CD4-positive, alpha-beta T cell treated with Interleukin-12 subunit alpha and Interleukin-12 subunit beta, for 1 hour (primary cell): ENCODE data around the gene UNC79.
"Not testable (repeated sequence)": the region's sequence is repeated elsewhere in the genome, so short reads cannot be mapped to it uniquely, and the experiment has no call there.

ENCODE experiments used
- DNase-seq: peaks from one replicate; pipeline ENCODE4 v3.0.0-alpha.2; 2020

The UNC79 gene

DNA sequence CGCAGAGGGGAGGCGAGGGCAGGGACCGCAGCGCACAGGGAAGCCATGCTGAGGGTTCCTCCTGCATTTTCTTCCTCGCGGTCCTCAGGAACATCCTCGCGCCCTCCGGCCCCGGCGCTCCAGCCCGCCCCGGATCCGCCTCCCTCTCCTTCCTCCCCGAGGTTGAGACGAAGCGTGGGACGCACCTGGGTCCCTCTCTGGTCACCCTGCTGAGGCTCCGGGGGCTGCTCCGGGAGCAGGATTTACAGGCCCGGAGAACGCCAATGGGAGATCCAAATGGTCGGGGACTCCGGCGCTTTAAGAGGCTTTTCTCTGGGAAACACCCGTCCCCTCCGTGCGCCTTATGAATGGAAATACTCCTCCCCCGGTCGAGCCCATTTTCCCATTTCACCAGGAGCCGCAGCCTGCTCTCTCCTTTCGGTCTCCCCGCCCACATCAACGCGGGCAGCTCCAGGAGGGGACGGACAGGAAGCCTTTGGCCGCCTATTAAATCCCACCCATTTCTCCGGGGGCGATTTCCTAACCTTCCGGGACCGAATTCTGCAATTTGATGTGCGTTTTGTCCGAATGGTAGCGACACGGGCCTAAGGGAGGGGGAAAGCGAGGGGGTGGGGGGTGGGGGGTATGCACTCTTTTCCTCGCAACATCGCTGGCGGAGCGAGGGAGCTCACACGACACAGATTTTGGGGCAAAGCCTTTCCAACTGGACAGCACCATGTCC is at the start of gene UNC79:
Gene UNC79 (plus strand): TSS at position 625 of the 721 bp plus-strand sequence. CDS start 91 bp downstream, at position 716.
- no peak for DNase-seq

DNA sequence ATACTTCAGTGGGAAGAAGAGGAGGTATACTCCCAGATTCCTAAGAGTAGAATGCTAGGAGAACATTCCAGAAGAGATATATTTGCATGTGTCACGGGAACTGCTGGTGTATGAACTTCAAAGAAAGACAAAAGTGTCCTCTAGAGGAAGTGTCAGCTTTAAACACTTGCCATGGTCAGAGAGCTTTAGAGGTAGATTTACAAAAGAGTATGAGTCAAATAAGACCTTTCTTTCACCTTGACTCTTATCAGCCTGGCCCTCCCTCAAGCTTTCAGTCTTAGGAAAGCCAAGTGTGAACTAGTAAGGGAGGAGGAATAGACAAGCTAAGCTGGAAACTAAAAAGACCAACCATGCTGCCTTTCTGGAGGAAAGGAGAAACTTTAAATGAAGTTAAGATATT is 49.1 kb upstream of the UNC79 start:
- no peak for DNase-seq

DNA sequence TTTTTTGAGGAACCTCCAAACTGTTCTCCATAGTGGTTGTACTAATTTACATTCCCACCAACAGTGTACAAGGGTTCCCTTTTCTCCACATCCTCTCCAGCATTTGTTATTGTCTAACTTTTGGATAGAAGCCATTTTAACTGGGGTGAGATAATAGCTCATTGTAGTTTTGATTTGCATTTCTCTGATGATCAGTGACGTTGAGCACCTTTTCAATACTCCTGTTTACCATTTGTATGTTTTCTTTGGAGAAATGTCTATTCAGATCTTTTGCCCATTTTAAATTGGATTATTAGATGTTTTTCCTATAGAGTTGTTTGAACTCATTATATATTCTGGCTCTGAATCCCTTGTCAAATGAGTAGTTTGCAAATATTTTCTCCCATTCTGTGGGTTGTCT is 46.5 kb upstream of the UNC79 start:
- DNase-seq, result not testable (repeated sequence)

DNA sequence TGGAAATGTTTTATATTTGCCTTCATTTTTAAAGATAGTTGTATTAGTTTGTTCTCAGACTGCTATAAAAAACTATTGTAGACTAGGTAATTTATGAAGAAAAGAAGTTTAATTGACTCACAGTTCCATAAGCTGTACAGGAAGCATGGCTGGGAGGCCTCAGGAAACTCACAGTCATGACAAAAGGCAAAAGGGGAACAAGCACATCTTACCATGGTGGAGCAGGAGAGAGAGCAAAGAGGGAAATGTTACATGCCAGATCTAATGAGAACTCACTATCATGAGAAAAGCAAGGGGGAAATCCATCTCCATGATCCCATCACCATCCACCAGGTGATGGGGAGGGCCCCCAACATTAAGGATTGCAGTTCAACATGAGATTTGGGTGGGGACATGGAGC is 35.5 kb upstream of the UNC79 start:
- no peak for DNase-seq

DNA sequence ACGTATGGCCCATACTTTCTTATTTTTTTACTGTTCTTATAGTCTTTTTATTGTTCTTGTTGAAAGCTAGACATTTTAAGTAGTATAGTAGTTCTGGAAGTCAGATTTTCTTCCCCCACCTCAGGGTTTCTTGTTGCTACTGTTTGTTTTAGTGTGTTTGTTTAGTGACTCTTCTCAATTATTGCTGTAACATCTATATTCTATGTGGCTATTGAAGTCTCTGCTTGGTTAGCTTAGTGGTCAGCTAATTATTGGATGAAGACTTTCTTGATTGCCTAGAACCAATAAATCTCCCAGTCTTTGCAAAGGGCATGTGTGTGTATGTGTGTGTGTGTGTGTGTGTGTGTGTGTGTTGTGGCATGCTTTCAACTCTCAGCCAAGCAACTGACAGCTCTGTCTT is 34.3 kb upstream of the UNC79 start:
- no peak for DNase-seq

DNA sequence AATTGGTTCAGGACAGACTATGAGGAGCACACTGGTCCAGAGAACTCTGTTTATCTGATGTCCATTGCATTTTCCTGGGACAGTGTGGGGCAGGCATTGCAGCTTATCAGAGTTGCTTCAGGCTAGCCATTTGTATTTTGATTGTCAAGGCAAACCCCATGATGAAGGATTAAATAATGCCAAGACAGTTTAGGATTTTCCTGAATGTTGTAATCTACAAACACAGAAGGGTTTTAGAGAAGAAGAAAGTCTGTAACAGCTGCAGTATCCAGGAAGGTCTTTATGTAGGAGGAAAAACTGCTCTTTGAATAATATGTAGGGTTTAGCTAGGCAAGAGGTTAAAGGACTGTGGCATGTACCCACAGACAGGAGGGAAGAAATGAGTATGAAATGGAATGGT is 32.2 kb upstream of the UNC79 start:
- DNase-seq, result no peak

DNA sequence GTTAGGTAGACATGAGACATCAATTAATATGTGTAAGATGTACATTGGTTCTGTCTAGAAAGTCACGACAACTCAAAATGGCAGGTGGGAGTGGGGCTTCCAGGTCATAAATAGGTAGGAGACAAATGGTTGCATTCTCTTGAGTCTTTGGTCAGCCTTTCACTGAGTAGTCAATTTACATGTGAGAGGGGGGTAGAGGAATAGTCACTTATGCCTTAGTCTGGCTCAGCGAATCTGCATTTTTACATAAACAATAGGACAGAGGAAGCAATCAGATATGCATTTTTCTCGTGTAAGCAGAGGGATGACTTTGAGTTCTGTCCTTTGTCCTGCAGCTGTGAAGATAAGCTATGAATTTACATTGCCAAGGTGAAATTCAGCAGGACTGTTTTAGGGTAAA is 27.8 kb upstream of the UNC79 start:
- DNase-seq, result no peak

DNA sequence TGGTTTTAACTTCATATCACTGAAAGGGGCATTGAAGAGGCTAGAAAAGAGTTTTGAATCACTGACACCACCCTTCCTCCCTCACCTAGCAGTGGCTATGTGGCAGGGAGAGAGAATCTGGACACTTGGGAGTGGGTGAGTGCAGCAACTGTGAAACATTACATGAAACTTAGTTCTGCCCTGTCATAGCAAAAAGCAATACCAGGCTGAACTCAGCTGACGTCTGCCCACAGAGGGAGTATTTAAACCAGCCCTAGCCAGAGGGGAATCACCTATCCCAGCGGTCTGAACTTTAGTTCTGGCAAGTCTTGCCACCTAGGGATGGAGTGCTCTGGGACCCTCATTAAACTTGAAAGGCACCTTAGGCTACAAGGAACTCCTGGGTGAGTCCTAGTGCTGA is 20.7 kb upstream of the UNC79 start:
- DNase-seq, result no peak

DNA sequence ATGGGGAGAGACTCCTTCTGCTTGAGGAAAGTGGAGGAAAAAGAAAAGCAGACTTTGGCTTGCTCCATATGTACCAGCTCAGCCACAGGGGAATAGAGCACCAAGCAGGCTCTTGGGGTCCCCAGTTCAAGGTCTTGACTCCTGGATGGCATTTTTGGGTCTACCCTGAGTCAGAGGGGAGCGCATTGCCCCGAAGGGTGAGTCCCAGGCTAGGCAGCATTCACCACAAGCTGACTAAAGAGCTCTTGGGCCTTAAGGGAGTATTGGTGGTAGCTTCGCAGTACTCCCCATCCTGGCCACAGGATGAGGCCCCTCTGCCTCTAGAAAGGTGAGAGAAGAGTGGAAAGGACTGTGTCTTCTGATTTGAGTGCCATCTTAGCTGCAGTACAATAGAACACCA is 19.8 kb upstream of the UNC79 start:
- no peak for DNase-seq

DNA sequence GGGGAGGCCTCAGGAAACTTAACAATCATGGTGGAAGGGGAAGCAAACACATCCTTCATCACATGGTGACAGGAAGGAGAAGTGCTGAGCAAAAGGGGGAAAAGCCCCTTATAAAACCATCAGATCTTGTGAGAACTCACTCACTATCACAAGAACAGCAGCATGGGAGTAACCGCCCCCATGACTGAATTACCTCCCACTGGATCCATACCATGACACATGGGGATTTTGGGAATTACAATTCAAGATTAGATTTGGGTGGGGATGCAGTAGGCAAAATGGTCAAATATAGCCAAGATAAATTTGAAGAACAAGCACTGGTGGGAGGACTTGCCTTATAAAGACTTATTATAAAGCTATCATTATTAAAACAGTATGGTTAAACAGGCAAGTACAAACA is 5.6 kb upstream of the UNC79 start:
- DNase-seq, result not testable (repeated sequence)

DNA sequence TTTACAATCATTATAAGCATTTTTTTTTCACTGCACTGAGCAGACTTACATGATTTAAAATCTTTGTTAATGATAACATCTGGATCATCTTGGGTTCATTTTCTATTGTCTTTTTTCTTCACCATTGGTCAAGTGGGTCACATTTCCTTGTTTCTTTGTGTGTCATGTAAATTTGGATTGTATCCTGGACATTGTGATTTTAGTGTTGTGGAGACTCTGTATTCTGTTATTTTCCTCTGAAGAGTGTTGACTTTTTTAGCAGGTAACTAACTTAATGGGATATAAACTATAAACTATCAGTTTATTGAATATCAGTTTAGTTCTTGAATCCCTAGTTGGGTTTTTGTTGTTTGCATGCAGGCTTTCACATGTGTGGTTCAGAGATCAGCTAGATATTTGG is 4.0 kb upstream of the UNC79 start:
- no peak for DNase-seq

DNA sequence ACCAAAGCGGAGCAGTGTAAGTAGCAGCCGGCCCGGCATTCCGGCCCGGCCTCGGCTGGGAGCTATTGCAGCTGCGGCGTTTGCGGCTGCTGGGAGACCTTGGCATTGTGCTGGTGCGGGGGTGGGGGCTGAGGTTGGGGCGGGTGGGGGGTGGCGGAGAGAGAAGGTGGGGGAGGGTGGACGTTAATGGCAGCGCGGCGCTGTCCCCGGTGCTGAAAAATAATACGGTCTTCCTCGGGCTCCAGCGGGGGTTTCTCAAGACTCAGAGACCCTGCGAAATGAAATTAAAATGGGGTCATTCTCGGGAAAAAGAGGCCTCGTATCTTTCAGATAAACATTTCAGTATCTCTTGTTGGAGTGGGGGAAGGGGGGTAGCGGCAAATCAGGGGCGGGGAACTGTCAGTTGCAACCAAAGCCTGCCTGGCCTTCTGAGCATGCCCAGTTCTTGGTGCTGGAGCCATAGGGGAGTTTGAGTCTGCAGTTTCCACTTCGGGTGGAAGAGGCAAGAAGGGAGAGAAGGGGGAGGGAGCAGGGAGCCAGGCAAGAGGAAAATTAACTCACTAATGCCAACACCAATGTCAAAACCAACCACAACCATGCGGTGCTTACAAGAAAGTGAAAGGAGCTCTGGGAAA is 414 bp downstream of the UNC79 start:
- DNase-seq, result no peak

DNA sequence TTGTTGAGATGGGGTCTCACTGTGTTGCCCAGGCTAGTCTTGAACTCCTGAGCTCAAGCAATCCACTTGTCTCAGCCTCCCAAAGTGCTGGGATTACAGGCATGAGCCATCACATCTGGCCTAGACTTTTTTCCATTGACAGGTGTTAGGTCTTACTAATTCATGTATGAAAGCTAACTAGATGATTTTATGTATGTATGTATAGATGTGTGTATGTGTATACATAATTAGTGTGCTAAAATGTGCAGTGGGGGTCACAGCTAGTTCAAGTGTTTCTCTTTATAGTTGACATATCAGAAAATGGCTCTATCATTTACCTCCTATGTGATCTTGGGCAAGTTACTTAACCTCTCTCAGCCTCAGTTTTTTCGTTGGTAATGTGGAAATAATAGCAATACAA is 23.5 kb downstream of the UNC79 start:
- no peak for DNase-seq

DNA sequence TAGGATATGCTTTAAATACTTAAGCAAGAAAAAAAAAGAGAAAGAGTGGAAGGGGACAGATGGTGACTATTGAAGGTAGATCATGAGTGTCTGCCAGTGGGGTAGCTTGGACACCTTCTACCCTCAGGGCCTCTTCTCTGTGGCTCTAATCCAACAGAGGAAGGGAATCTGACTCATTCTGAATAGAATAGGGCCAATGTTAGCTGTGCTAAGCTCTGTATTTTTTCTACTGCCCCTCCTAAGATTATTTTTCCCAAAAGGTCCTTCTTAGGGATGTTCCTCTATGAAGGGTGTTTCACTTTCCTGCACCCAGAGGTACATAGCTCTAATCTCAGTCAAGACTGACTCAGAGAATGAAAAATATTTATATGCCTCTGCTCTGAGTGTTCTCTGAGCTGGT is 25.6 kb downstream of the UNC79 start:
- no peak for DNase-seq

DNA sequence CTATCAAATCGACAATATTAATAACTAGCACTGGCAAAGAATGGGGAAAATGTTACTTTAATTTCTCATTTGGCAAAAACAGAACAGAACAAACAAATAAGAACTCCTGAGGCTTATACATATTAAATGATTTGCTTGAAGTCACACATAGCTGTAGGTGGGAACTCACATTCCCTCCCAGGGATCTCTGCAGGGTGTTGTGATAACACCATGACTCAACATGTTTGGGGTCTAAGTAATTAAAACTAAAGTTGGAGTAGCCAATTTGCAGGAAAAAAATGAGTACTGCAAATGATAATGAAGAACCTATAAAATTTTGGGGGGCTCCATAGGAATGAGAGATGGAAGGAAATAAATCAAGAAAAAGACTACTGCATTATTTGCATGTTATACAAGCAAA is 27.5 kb downstream of the UNC79 start:
- DNase-seq, result no peak

DNA sequence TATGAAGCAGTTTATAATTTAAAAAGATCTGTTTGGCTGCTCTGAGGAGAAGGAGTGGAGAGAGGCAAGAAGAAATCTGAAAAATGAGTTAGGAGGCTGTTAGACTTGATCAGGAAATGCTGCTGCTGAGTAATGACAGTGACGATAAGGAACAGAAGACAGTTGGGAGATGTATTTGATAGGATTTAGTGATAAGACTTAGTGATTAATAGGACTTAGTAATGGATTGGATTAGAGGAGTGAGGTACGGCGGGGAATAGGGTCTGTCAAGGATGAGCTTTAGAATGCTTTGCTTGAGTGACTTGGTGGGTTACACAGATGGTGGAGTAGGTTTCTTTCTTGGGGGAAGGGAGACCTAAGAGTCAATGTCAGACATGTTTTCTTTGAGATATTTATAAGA is 31.7 kb downstream of the UNC79 start:
- DNase-seq, result no peak

DNA sequence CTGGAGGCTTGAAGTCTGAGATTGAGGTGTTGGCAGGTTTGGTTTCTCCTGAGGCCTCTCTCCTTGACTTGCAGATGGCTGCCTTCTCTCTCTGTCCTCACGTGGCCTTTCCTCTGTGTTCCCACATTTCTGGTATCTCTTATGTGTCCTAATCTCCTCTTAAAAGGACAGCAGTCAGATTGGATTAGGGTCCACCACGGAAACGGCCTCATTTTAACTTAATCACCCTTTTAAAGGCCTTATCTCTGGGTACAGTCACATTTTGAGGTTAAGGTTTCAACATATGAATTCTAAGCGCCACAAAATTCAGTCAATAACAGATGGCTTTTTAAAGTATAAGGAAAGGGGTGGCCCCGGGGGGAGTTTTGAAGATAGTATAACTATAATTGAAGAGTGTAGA is 33.5 kb downstream of the UNC79 start:
- no peak for DNase-seq

DNA sequence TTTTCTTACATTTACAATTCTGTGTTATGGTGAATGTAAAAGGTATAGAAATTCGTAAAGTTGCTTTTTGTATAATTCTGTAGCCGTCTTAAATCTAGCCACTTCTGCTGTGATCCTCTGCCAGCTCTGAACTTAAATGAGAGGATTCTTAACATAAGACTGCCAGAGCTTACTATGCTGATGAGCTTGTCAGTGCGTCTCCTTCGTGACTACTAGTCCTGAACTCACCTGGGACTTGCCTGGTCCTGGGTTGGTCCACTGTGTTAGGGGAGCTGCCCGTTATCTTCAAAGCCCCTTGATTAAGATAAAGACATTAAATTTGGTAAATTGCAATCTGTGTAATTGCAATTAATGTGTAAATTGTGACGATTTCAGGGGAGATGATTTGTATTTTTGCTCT is 44.7 kb downstream of the UNC79 start:
- no peak for DNase-seq

DNA sequence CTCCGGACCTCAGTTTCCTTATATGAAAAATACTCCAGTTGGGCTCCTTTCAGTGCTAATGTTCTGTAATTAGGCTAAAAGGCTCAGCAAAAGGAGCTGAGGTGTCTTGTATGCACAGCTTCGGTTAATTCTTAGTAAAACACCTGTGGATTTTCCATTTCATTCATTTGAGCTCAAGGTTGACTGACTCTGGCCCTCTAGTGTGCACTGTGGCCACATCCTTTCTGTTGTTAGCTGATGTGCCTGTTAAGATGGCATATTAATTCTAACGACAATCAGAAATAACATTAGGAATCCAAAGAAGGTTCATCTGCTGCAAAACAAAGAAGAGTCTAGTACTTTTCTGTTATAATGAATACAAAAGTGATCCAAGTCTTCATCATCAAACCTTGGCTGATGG is 45.6 kb downstream of the UNC79 start:
- DNase-seq, result no peak

DNA sequence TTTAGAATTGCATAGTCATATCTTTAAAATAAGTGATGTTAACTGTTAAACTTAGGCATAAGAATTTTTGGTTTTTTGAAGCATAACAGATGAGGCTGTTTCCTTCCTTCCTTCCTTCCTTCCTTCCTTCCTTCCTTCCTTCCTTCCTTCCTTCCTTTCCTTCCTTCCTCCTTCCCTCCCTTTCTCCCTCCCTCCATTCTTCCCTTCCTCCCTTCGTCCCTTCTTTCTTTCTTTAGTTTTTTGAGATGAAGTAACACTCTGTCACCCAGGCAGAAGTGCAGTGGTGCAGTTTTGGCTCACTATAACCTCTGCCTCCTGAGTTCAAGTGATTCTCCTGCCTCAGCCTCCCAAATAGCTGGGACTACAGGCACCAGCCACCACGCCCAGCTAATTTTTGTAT is 48.3 kb downstream of the UNC79 start:
- DNase-seq, result not testable (repeated sequence)

DNA sequence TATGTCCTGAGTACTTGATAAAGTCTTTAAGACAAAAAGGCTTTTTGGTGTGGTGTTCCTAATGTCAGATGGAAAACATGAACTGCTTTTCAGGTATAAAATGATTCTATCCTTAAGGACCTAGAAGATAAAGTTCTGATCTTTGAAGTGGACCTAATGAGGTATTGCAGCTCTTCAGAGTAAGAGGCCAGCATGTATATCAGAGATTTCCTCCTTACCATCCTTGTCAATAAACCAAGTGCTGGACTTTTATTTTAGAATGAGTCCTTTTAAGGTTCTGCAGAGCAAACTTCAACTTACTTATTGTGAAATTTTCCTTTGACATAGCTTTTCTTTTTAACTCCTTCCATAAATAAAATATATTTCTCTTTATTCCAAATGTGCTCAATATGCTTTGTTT is 50.1 kb downstream of the UNC79 start:
- no peak for DNase-seq

DNA sequence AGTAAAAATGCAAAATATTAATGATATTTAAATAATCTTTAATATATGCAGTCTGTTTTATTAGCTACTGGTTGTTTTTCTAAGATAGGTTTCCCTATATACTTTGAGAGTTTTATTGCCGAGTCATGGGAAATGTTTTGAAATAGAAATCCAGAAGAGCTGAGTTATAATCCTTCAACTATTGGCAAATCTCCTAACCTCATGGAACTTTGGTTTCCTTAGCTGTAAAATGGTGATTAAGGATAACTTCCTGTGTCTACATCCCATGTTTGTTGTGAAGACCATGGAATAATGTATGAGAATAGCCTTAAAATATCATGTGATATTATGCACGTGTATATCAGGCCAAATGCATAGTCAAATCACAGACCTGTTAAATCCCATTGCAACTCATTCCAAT is 51.0 kb downstream of the UNC79 start:
- DNase-seq, result no peak

DNA sequence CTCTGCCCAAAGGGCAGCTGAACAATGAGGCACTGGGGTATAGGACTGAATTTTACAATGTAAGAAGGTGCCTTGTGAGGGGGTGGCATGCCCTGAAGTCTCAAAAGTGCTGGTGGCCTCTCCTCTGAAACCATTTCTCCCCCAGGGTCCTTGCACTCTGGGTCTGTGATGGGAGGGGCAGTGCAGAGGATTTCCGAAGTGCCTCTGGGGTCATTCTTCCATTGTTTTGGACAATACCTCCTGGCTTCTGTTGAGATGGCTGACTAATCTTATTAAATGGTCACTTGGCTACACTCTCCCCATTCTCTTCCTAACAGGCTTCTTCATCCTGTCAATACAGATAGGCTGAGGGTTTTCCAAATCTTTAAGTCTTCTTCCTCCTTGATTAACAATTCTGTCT is 59.3 kb downstream of the UNC79 start:
- DNase-seq, result no peak

DNA sequence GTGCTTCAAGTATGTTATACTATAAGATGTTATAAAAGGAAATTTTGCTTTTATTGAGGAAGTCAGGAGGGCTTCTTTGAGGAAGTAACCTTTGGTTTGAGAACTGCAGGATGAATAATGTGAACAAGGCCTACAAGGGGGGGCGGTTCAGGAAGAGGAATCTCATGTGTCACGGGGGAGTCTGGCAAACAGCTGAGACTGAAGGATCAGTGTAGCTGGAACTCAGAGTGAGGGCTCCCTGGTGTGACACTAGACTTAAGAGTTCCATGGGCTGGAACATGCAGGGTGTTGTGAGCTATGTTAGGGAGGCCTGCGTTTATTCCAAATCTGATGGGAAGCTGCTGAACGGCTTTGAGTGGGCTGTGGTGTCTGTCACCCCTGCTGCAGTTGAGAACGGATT is 62.3 kb downstream of the UNC79 start:
- no peak for DNase-seq

DNA sequence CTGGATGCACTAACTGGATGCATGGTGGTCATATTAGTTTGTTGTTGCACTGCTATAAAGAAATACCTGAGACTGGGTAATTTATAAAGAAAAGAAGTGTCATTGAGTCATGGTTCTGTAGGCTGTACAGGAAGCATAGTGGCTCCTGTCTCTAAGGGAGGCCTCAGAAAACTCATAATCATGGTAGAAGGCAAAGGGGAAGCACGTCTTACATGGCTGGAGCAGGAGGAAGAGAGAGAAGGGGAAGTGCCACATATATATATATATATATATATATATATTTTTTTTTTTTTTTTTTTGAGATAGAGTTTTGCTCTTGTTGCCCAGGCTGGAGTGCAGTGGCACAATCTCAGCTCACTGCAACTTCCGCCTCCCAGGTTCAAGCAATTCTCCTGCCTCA is 62.9 kb downstream of the UNC79 start:
- not testable (repeated sequence) for DNase-seq
